Endothelial cell of umbilical vein (primary cell): ENCODE measurements around the gene TMEM131. TPM values are rescaled to one million over a fixed set of nuclear protein-coding genes. Genes with fewer than 3 reads are reported as not detected.

Experiments used
- BruUV-seq: library from RNA; stranded (reverse); fragments of 400-500 nt; replicated peaks from 2 replicates; lab custom pipeline; 2021; lab: Mats Ljungman, UMichigan
- CTCF ChIA-PET: fragments of 300-600, 350-600 bp; sonication (Branson Sonifier 250); formaldehyde crosslinking; loops from one replicate; lab custom pipeline; 2021; ENCODE audit warnings: antibody characterized with exemption, inconsistent platforms; lab: Charles Lee
- POLR2A ChIA-PET: fragments of 300-600, 350-600 bp; sonication (Branson Sonifier 250); formaldehyde crosslinking; loops from one replicate; lab custom pipeline; 2021; ENCODE audit warnings: antibody characterized with exemption, inconsistent platforms; lab: Charles Lee
- DNase-seq: peaks from one replicate; pipeline ENCODE4 v3.0.0-alpha.2; 2011; ENCODE audit warnings: low read depth, low spot score
- FAIRE-seq: peaks from 2 replicates; lab custom pipeline; 2011; peaks lifted over from hg19 to GRCh38; lab: Jason Lieb, UNC
- H2AFZ ChIP-seq: 2 replicates; pipeline ENCODE4 v1.6.0; 2012; ENCODE audit warnings: low read depth, low read length, control low read depth, inconsistent platforms
- H3K27ac ChIP-seq: 2 replicates; pipeline ENCODE4 v1.5.1; 2011; ENCODE audit warnings: low read depth, mild to moderate bottlenecking, control low read depth, low read length, moderate library complexity; ENCODE audit not compliant: insufficient read depth
- H3K27me3 ChIP-seq, 2 experiments: 2 replicates each; pipeline versions ENCODE4 v1.6.0 to v1.6.1; 2011; ENCODE audit warnings: low read length in 2 of 2, mixed read lengths in 1 of 2; ENCODE audit not compliant: control insufficient read depth in 2 of 2, insufficient read depth in 2 of 2
- H3K36me3 ChIP-seq, 2 experiments: 2 replicates in 1 of 2; 3 replicates in 1 of 2; pipeline ENCODE4 v1.5.1; 2011; ENCODE audit warnings: low read length in 2 of 2, mild to moderate bottlenecking in 1 of 2, moderate library complexity in 1 of 2; ENCODE audit not compliant: control insufficient read depth in 2 of 2, insufficient read depth in 2 of 2; ENCODE audit errors: extremely low read depth in 1 of 2
- H3K4me1 ChIP-seq: 3 replicates; pipeline ENCODE4 v1.5.1; 2011; ENCODE audit warnings: mild to moderate bottlenecking, low read length; ENCODE audit not compliant: control insufficient read depth, insufficient read depth; ENCODE audit errors: extremely low read depth
- H3K4me2 ChIP-seq: 2 replicates; pipeline ENCODE4 v1.6.1; 2011; ENCODE audit warnings: low read length, control low read depth, mixed read lengths; ENCODE audit not compliant: insufficient read depth
- H3K4me3 ChIP-seq, 3 experiments: fragments of 200-600 bp in 1 of 3; sonication (generic), shearing (Covaris generic) in 1 of 3; replicated peaks in 1 of 3; 2 replicates each; pipeline ENCODE4 v1.5.1; 2011 to 2016; ENCODE audit warnings: control low read depth in 3 of 3, low read length in 3 of 3, mild to moderate bottlenecking in 2 of 3, inconsistent platforms in 1 of 3, low read depth in 1 of 3, moderate library complexity in 1 of 3; ENCODE audit not compliant: insufficient read depth in 1 of 3
- H3K79me2 ChIP-seq: 2 replicates; pipeline ENCODE4 v1.6.0; 2012; ENCODE audit warnings: low read length, inconsistent platforms; ENCODE audit not compliant: control insufficient read depth, insufficient read depth
- H3K9ac ChIP-seq: replicated peaks from 2 replicates; pipeline ENCODE3; 2011; ENCODE audit warnings: low read length, control low read depth; ENCODE audit not compliant: insufficient read depth; ENCODE audit errors: extremely low read depth
- H3K9me1 ChIP-seq: replicated peaks from 3 replicates; pipeline ENCODE4 v1.6.0; 2011; ENCODE audit warnings: mild to moderate bottlenecking, low read length; ENCODE audit not compliant: control insufficient read depth, insufficient read depth; ENCODE audit errors: extremely low read depth
- H3K9me3 ChIP-seq: replicated peaks from 2 replicates; pipeline ENCODE4 v1.5.1; 2012; ENCODE audit warnings: low read length, inconsistent platforms; ENCODE audit not compliant: control insufficient read depth, insufficient read depth
- H4K20me1 ChIP-seq: replicated peaks from 2 replicates; pipeline ENCODE3; 2011; ENCODE audit warnings: mild to moderate bottlenecking, low read length; ENCODE audit not compliant: control insufficient read depth, insufficient read depth; ENCODE audit errors: extremely low read depth
- CTCF ChIP-seq, 2 donors: IDR thresholded peaks; 1 replicate in 1 of 2; 2 replicates in 1 of 2; pipeline ENCODE4 v1.5.1; 2011; ENCODE audit warnings: low read length in 2 of 2, mild to moderate bottlenecking in 2 of 2, moderate library complexity in 2 of 2, control low read depth in 1 of 2, inconsistent platforms in 1 of 2, low read depth in 1 of 2; ENCODE audit not compliant: insufficient read depth in 1 of 2; ENCODE audit errors: extremely low read depth in 1 of 2
- EZH2 ChIP-seq: IDR thresholded peaks from 2 replicates; pipeline ENCODE4 v1.6.1; 2012; ENCODE audit warnings: borderline replicate concordance, low read depth, mild to moderate bottlenecking, moderate library complexity, low read length, inconsistent platforms; ENCODE audit not compliant: severe bottlenecking
- FOS ChIP-seq: IDR thresholded peaks from 2 replicates; pipeline ENCODE4 v1.6.1; 2011; ENCODE audit warnings: mild to moderate bottlenecking, low read length, moderate library complexity, borderline replicate concordance; ENCODE audit not compliant: insufficient read depth
- GATA2 ChIP-seq: IDR thresholded peaks from 2 replicates; pipeline ENCODE4 v1.7.0; 2011; ENCODE audit warnings: low read depth, mild to moderate bottlenecking, moderate library complexity, mixed read lengths, low read length; ENCODE audit not compliant: insufficient read length, insufficient read depth
- JUN ChIP-seq: IDR thresholded peaks from 2 replicates; pipeline ENCODE4 v1.6.1; 2011; ENCODE audit warnings: borderline replicate concordance, low read depth; ENCODE audit not compliant: insufficient read length, insufficient read depth
- MAX ChIP-seq: IDR thresholded peaks from 2 replicates; pipeline ENCODE4 v1.6.1; 2011; ENCODE audit not compliant: insufficient read depth, insufficient read length
- MYC ChIP-seq: IDR thresholded peaks from one replicate; pipeline ENCODE4 v1.6.1; 2011; ENCODE audit warnings: mild to moderate bottlenecking, low read depth, low read length
- POLR2A ChIP-seq: IDR thresholded peaks from 2 replicates; pipeline ENCODE4 v1.6.1; 2012; ENCODE audit warnings: low read depth, mild to moderate bottlenecking, control low read depth, low read length
- POLR2AphosphoS5 ChIP-seq: IDR thresholded peaks from 2 replicates; pipeline ENCODE4 v1.6.1; 2012; ENCODE audit warnings: low read depth, mild to moderate bottlenecking, control low read depth, low read length, moderate library complexity; ENCODE audit not compliant: insufficient read depth
- dilution Hi-C: fragments of 300-500 bp; cut with MboI; formaldehyde crosslinking; loops from one replicate; pipeline ENCODE4 v1.15.0; 2019; ENCODE audit warnings: low sequenced_read_pairs; ENCODE audit not compliant: extremely low pct_ligation_motif_present
- intact Hi-C: fragments of 100-400 bp; cut with micrococcal nuclease; formaldehyde crosslinking; loops from one replicate; pipeline ENCODE4 v1.10.0; 2022
- polyA plus RNA-seq, 4 experiments: library from polyadenylated mRNA; depleted of rRNA in 3 of 4; stranded (reverse) in 3 of 4; unstranded in 1 of 4; fragments of >200 nt; gene quantifications; 2 replicates each; pipeline versions ENCODE4 v1.2.1 to v1.2.3, GENCODE V29; 2011 to 2012; ENCODE audit warnings: missing spikeins in 1 of 4
- total RNA-seq: library from RNA; stranded (reverse); gene quantifications from 2 replicates; pipeline ENCODE4 v1.2.3, GENCODE V29; 2021

The TMEM131 gene
- total and polyA plus RNA-seq, 2 donors (not counting 3 experiments of a cell fraction or from before 2014, with no cell fraction given) = 12.2 to 28.6 TPM

- H3K9ac ChIP-seq = no peak overlapping the region
- no peaks in the 10 kb centered on the region for H3K79me2 ChIP-seq
- H3K36me3 ChIP-seq = no peaks in the 10 kb centered on the region
- no peak overlapping the region for H3K4me3 ChIP-seq
- no peaks in the 10 kb centered on the region for H3K9me1 ChIP-seq
- FAIRE-seq = no peak
- no peak for DNase-seq
- ChIA-PET CTCF (interaction anchor here (1.2 kb wide), 1 partner anchor 21 kb away, joined by 4 read pairs; no protein-coding TSS in a partner anchor), POLR2A (no interaction called here)
- no peak overlapping the region for H2AFZ ChIP-seq
- dilution Hi-C loops = no loop called here
- no TSS peak for BruUV-seq
- TF ChIP-seq JUN = no peak
- TF ChIP-seq POLR2AphosphoS5 = no peak
- no peak for TF ChIP-seq FOS
- no peak for TF ChIP-seq CTCF (IDR thresholded peaks at IDR 0.05; ENCODE audit: extremely low read depth in 1 of 2, insufficient read depth in 1 of 2, low read depth in 1 of 2, low read length in 2 of 2)
- TF ChIP-seq GATA2 = no peak
- TF ChIP-seq MAX = no peak
- no peak for TF ChIP-seq MYC
- no peak for TF ChIP-seq POLR2A
- no peak for TF ChIP-seq EZH2
- no peak overlapping the region for H3K27ac ChIP-seq
- H3K4me2 ChIP-seq = no peak overlapping the region
- H3K27me3 ChIP-seq = no peaks in the 10 kb centered on the region
- H4K20me1 ChIP-seq = no peaks in the 10 kb centered on the region
- H3K9me3 ChIP-seq = no peaks in the 10 kb centered on the region
- intact Hi-C loops = no loop called here
- H3K4me1 ChIP-seq = no peaks in the 10 kb centered on the region
These were observed 275.0 kb downstream of the TMEM131 start for GRCh38 chr2:97720746-97721145.
